GM19397 (cell line): ENCODE results near the gene PES1.
"Not testable (repeated sequence)": the region's sequence is repeated elsewhere in the genome, so short reads cannot be mapped to it uniquely, and the experiment has no call there.

ENCODE experiments used
- ATAC-seq: cut with Tn5 transposase; IDR thresholded peaks from one replicate; pipeline ENCODE4 v1.9.1; 2021; ENCODE audit warnings: mild to moderate bottlenecking, moderate library complexity; ENCODE audit not compliant: unreplicated experiment

The PES1 gene

DNA sequence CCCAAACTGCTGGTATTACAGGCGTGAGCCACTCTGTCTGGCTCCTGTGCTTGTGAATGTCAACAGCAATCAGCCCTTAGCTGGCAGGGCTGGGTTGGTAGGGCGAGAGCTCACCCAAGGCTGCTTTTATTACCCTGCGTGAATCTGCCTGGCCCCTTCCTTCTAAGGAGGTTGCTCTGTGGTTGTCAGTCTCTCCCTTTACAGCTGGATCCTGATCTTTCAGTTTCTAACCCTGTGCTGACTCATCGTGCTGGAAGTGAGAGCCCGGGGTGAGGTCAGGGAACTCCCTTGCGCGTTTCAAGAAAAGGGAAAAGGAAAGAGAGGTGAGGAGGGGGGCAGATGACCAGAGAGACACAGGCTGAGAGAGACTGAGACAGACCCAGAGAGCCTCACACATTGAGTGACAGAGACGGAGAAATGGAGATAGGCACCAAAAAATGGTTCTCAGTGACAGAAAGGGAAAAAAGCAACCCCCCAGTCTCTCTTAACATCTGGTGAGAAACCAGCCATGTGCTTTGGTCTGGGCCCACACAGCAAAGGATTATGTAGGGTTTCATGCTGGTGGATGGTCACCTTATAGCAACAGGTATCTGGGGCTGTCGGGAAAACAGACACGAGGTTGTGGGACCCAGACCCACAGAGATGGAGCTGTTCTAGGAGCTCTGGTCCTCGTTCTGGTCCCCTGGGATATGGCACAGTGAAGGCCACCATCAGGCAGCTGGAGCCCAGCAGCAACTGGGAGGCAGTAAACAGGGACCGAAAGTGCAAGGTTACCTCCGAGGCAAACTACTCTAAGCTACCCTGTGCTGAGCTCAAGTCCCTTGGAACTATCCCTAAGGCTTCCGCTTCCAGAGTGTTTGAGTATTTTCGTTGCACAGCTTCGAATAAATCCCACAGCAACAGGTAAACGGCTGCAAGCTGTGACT is 17.8 kb upstream of the PES1 start:
- no peak for ATAC-seq

- no peak for ATAC-seq
These were observed 16.2 kb upstream of the PES1 start for GRCh38 chr22:30607939-30608338.

DNA sequence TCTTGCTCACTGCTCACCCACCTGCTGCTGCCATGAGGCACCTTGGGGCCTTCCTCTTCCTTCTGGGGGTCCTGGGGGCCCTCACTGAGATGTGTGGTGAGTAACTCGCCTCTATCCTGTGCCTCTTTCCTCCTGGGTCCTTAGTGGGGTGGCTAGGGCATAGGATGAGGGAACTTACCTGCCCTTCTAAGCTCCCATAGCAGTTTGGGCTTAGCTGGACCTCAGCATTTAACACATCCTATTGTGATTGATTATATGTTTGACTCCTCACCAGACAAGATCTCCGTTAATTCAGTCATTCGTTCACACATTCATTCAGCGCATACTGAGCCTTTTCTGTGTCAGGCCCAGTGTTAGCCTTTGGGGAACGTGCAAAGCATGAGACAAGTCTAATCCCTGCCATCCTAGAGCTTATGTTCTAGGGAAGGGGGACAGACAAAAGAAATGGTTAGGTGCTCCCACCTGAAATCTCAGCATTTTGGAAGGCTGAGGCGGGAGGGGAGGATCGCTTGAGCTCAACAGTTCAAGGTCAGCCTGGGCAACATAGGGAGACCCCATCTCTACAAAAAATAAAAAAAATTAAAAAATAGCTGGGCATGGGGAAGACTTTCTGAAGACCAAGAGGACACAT is 15.7 kb upstream of the PES1 start:
- ATAC-seq: no peak

GRCh38 chr22:30606455-30607299 is 15.0 kb upstream of the PES1 start, which contains the start of gene TCN2:
Gene TCN2, plus strand, starts transcription at chr22:30607174. Its CDS starts 158 bp downstream, at chr22:30607332.
- no peak for ATAC-seq

GRCh38 chr22:30605449-30606110 is 13.9 kb upstream of the PES1 start:
- ATAC-seq: no peak

DNA sequence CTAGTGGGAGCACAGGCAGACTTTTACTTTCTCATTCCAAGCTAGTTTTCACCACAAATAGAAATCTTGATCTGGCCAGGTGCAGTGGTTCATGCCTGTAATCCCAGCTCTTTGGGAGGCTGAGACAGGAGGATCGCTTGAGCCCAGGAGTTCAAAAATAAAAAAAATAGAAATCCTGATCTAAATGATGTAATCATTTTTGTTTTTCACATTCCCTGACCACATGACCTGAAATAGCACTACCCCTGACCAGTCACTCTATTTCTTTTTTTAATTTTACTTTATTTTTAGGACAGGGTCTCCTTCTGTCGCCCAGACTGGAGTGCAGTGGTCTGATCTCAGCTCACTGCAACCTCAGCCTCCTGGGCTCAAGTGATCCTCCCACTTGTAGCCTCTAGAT is 13.0 kb upstream of the PES1 start:
- ATAC-seq: no peak

DNA sequence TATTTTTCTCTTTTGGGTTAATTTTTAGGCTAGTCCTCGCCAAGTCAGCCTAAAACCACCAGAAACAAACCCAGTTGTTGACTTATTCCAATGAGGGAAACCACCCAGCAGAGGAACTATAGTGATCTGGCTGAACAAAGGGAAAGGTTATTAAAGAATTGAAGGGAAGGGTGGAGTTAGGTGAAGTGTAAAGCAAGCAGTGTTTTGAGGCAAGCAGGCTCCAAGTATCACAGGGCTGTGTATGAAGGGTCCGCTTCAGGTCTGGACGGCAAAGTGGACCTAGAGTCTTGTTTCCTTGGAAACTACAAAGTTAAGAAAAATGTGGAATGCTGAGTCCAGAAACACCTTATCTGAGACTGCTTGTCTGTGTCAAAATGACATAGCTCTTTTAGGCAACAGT is 12.1 kb upstream of the PES1 start:
- no peak for ATAC-seq

GRCh38 chr22:30602049-30602448 is 10.3 kb upstream of the PES1 start:
- no peak for ATAC-seq

- ATAC-seq: no peak
These were observed 9.8 kb upstream of the PES1 start for GRCh38 chr22:30601464-30601863.

GRCh38 chr22:30600921-30601320 is 9.2 kb upstream of the PES1 start:
- ATAC-seq: no peak

DNA sequence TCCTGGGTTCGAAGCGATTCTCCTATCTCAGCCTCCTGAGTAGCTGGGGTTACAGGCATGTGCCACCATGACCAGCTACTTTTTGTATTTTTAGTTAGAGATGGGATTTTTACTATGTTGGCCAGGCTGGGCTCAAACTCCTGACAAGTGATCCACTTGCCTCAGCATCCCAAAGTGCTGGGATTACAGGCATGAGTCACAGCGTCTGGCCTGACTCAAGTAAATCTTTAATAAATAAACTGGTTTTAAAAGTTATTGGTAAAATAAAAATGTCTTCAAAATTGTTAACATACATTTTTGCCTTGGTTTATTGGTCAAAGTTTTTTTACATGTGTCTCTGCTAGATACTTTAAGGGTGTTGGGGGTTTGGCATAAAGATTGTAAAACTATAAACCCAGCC is 7.3 kb upstream of the PES1 start:
- no peak for ATAC-seq

DNA sequence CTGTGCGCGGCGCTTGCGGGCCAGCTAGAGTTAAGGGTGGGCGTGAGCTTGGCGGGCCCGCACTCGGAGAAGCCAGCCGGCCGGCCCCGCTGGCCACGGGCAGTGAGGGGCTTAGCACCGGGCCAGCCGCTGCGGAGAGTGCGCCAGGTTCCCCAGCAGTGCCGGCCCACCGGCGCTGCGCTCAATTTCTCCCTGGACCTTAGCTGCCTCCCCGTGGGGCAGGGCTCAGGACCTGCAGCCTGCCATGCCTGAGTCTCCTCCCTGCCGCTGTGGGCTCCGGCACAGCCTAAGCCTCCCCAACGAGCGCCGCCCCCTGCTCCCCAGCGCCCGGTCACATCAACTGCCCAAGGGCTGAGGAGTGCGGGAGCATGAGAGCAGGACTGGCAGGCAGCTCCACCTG is 5.2 kb upstream of the PES1 start:
- no peak for ATAC-seq

DNA sequence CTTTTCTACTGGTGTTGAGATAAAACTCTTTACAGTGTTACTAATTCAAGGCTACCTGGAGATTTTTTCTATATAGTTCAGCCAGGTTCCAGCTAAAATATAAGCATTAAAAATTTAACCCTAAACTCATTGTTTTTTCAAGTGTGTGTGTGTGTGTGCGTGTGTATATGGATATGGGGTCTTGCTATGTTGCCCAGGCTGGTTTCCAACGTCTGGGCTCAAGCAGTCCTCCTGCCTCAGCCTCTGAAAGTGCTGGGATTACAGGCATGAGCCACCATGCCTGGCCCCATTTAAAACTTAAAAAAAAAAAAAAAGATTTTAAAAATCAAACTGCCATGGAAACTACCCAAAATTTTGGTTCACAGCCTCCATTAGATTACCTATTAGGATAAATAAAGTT is 4.5 kb upstream of the PES1 start:
- no peak for ATAC-seq

- ATAC-seq: not testable (repeated sequence)
These were observed 627 bp upstream of the PES1 start for GRCh38 chr22:30592360-30592713.

DNA sequence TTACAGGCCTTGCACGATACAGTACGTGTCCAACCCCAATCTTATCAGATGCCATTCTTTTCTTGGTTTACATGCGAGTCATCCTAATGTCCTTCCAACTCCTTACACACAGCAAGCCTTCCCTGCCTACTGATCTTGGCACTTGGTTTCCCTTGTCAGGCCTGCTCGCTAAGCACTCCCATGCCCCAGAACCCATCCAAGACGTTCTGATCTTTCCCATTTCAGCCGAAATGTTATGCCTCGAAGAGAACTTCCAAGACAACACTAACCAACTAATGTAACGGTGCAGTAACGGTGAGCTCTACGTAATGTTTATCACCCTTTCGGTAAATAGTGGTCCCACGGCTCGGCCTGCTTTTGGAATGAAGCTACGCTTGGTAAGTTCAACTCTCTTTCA is 521 bp downstream of the PES1 start:
- no peak for ATAC-seq

GRCh38 chr22:30586414-30586813 is 5.3 kb downstream of the PES1 start:
- ATAC-seq: no peak

GRCh38 chr22:30584441-30584840 is 7.3 kb downstream of the PES1 start:
- no peak for ATAC-seq

DNA sequence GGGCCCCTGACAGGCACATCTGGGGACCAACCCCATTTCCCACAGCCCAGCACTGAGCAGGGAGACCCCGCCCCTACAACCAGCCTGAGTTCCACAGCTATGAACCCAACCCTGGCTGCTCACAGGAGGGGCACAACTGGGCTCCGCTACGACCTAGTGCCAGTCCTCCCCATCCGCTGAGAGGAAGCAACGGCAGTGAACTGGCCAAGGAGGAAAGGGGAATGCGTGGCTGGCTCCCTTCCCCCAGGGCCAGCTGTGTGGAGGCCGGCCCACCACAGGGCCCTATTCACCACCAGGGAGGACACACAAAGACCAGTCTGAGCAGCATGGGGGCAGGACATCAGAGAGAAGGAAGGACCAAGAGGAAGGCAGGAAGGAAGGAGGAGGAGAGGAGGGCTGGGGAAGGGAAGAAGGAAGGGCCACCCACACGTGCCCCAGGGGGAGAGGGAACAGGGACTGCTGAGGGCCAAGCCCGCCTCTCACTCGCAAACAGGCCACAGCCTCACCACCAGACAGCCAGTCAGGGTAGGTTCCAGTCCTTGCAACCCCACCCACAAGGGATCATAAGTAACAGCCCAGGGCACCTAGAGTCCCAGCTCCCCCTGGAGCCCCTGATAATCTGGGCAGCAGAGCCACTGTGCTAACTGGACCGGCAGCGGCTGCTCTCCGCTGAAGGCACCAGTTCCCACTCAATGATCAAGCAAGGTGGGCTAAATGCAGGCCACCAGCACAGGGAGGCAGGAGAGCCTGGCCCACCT is 8.7 kb downstream of the PES1 start:
- no peak for ATAC-seq

GRCh38 chr22:30582051-30582450 is 9.7 kb downstream of the PES1 start:
- ATAC-seq: no peak

- no peak for ATAC-seq
These were observed 10.8 kb downstream of the PES1 start for GRCh38 chr22:30580896-30581295.
